Measurements from ENCODE around the gene SIRPB1.
"Not testable (repeated sequence)": the region's sequence is repeated elsewhere in the genome, so short reads cannot be mapped to it uniquely, and the experiment has no call there.

Gene SIRPB1

GRCh38 chr20:1635291-1635979 lies 15.6 kb upstream of the SIRPB1 start:
- DNase-seq, result no peak

GRCh38 chr20:1633535-1633934 lies 13.7 kb upstream of the SIRPB1 start:
- DNase-seq, result no peak

- no peak for DNase-seq
These were observed 12.4 kb upstream of the SIRPB1 start for GRCh38 chr20:1632178-1632577.

- no peak for DNase-seq
These were observed 11.7 kb upstream of the SIRPB1 start for GRCh38 chr20:1631309-1632151.

GRCh38 chr20:1630186-1630585 lies 10.4 kb upstream of the SIRPB1 start:
- no peak for DNase-seq

GRCh38 chr20:1629321-1629720 lies 9.5 kb upstream of the SIRPB1 start:
- DNase-seq, result no peak

GRCh38 chr20:1628621-1629020 lies 8.8 kb upstream of the SIRPB1 start:
- no peak for DNase-seq

- no peak for DNase-seq
These were observed 7.4 kb upstream of the SIRPB1 start for GRCh38 chr20:1627200-1627550.

GRCh38 chr20:1626528-1627199 lies 6.9 kb upstream of the SIRPB1 start:
- no peak for DNase-seq

GRCh38 chr20:1625083-1625690 lies 5.4 kb upstream of the SIRPB1 start:
- no peak for DNase-seq

- no peak for DNase-seq
These were observed 3.8 kb upstream of the SIRPB1 start for GRCh38 chr20:1623501-1624205.

- no peak for DNase-seq
These were observed 2.6 kb upstream of the SIRPB1 start for GRCh38 chr20:1622450-1622849.

- DNase-seq, result no peak
These were observed 1.5 kb upstream of the SIRPB1 start for GRCh38 chr20:1621316-1621715.

- no peak for DNase-seq
These were observed 762 bp downstream of the SIRPB1 start for GRCh38 chr20:1618954-1619540.

GRCh38 chr20:1618479-1618878 lies 1.3 kb downstream of the SIRPB1 start:
- DNase-seq, result no peak

GRCh38 chr20:1616858-1617434 lies 2.9 kb downstream of the SIRPB1 start:
- DNase-seq, result no peak

- not testable (repeated sequence) for DNase-seq
These were observed 9.4 kb downstream of the SIRPB1 start for GRCh38 chr20:1610404-1610803.

- DNase-seq, result not testable (repeated sequence)
These were observed 11.0 kb downstream of the SIRPB1 start for GRCh38 chr20:1608678-1609347.

GRCh38 chr20:1600736-1601135 lies 19.1 kb downstream of the SIRPB1 start:
- no peak for DNase-seq

- DNase-seq, result no peak
These were observed 24.5 kb downstream of the SIRPB1 start for GRCh38 chr20:1595333-1595732.

Data from femur (tissue), 1 donor.